CD14-positive monocyte (primary cell): Measurements from ENCODE around the gene SLCO2A1. TPM values are rescaled to one million over a fixed set of nuclear protein-coding genes. Genes with fewer than 3 reads are reported as not detected.

Source experiments
- DNase-seq, 3 donors: peaks; one replicate each; pipeline ENCODE4 v3.0.0-alpha.2; 2011 to 2022
- H2AFZ ChIP-seq: 2 replicates; pipeline ENCODE4 v1.6.0; 2012; ENCODE audit warnings: mild to moderate bottlenecking, low read depth, low read length, inconsistent platforms; ENCODE audit not compliant: insufficient read depth, poor library complexity, severe bottlenecking
- H3K27ac ChIP-seq, 2 donors: 1 replicate in 1 of 2; 2 replicates in 1 of 2; pipeline ENCODE4 v1.5.1; 2012 to 2013; ENCODE audit warnings: low read length in 2 of 2, control low read depth in 1 of 2, inconsistent platforms in 1 of 2, low read depth in 1 of 2, mild to moderate bottlenecking in 1 of 2
- H3K27me3 ChIP-seq, 2 donors: one replicate each; pipeline versions ENCODE4 v1.6.0 to v1.6.1; 2011 to 2013; ENCODE audit warnings: low read length in 2 of 2; ENCODE audit not compliant: control insufficient read depth in 2 of 2, insufficient read depth in 2 of 2
- H3K36me3 ChIP-seq, 2 donors: replicated peaks in 1 of 2; 1 replicate in 1 of 2; 2 replicates in 1 of 2; pipeline versions ENCODE4 v1.5.1 to v1.6.1; 2012 to 2013; ENCODE audit warnings: low read length in 2 of 2, control low read depth in 1 of 2, inconsistent platforms in 1 of 2, mild to moderate bottlenecking in 1 of 2; ENCODE audit not compliant: insufficient read depth in 2 of 2, control insufficient read depth in 1 of 2
- H3K4me1 ChIP-seq, 2 donors: 1 replicate in 1 of 2; 2 replicates in 1 of 2; pipeline versions ENCODE4 v1.5.1 to v1.6.1; 2012 to 2013; ENCODE audit warnings: low read length in 2 of 2, control low read depth in 1 of 2, inconsistent platforms in 1 of 2, mild to moderate bottlenecking in 1 of 2, moderate library complexity in 1 of 2; ENCODE audit not compliant: insufficient read depth in 2 of 2, control insufficient read depth in 1 of 2
- H3K4me2 ChIP-seq: replicated peaks from 2 replicates; pipeline ENCODE3; 2012; ENCODE audit warnings: low read length, moderate library complexity, mild to moderate bottlenecking; ENCODE audit not compliant: poor library complexity, severe bottlenecking; ENCODE audit errors: extremely low read depth
- H3K4me3 ChIP-seq, 3 experiments: fragments of 200-600 bp in 1 of 3; sonication (generic) in 1 of 3; replicated peaks in 1 of 3; 1 replicate in 2 of 3; 2 replicates in 1 of 3; pipeline ENCODE4 v1.5.1; 2011 to 2013; ENCODE audit warnings: low read length in 3 of 3, mild to moderate bottlenecking in 3 of 3, control low read depth in 2 of 3, low read depth in 2 of 3, inconsistent platforms in 1 of 3, moderate library complexity in 1 of 3
- H3K79me2 ChIP-seq: 2 replicates; pipeline ENCODE4 v1.6.0; 2012; ENCODE audit warnings: mild to moderate bottlenecking, control low read depth, inconsistent platforms, low read length, moderate library complexity; ENCODE audit not compliant: insufficient read depth
- H3K9ac ChIP-seq: 2 replicates; pipeline ENCODE4 v1.6.0; 2017; ENCODE audit warnings: low read length, mild to moderate bottlenecking; ENCODE audit not compliant: insufficient read depth, poor library complexity, severe bottlenecking
- H3K9me3 ChIP-seq, 2 donors: replicated peaks in 1 of 2; 1 replicate in 1 of 2; 2 replicates in 1 of 2; pipeline versions ENCODE4 v1.5.1 to v1.6.1; 2012 to 2013; ENCODE audit warnings: low read length in 2 of 2, control low read depth in 1 of 2; ENCODE audit not compliant: control insufficient read depth in 1 of 2, insufficient read depth in 1 of 2
- H4K20me1 ChIP-seq: 2 replicates; pipeline ENCODE4 v1.6.0; 2012; ENCODE audit warnings: mild to moderate bottlenecking, low read length, control low read depth, moderate library complexity; ENCODE audit not compliant: insufficient read depth
- H3K27ac Mint-ChIP-seq, 7 donors: one replicate each; pipeline ENCODE4 v1.8.0; 2020; ENCODE audit warnings: mild to moderate bottlenecking in 7 of 7, mixed read lengths in 7 of 7, moderate library complexity in 6 of 7, inconsistent platforms in 2 of 7
- H3K27me3 Mint-ChIP-seq, 3 donors: one replicate each; pipeline ENCODE4 v1.8.0; 2021 to 2022; ENCODE audit warnings: low read depth in 3 of 3, mild to moderate bottlenecking in 3 of 3, mixed read lengths in 3 of 3, moderate library complexity in 3 of 3, inconsistent platforms in 1 of 3
- H3K36me3 Mint-ChIP-seq, 2 donors: one replicate each; pipeline ENCODE4 v1.8.0; 2020; ENCODE audit warnings: mixed read lengths in 2 of 2, inconsistent platforms in 1 of 2, mild to moderate bottlenecking in 1 of 2
- H3K4me1 Mint-ChIP-seq: one replicate; pipeline ENCODE4 v1.8.0; 2020; ENCODE audit warnings: mild to moderate bottlenecking, mixed read lengths
- H3K4me3 Mint-ChIP-seq, 2 donors: one replicate each; pipeline ENCODE4 v1.8.0; 2020; ENCODE audit warnings: mild to moderate bottlenecking in 2 of 2, mixed read lengths in 2 of 2, moderate library complexity in 1 of 2
- H3K9me3 Mint-ChIP-seq, 7 donors: one replicate each; pipeline ENCODE4 v1.8.0; 2020 to 2022; ENCODE audit warnings: mixed read lengths in 7 of 7, mild to moderate bottlenecking in 6 of 7, moderate library complexity in 6 of 7, inconsistent platforms in 2 of 7
- WGBS: methylation state at CpG from one replicate; pipeline ENCODE4 v1.1.5; 2013; ENCODE audit warnings: missing lambda C conversion rate; ENCODE audit not compliant: insufficient coverage; 5-methylcytosine and 5-hydroxymethylcytosine counted together
- intact Hi-C, 2 donors: fragments of 100-400 bp; cut with micrococcal nuclease; formaldehyde crosslinking; loops; one replicate each; pipeline versions ENCODE4 v1.15.0 to v1.15.1; 2023
- polyA plus RNA-seq, 3 donors: library from polyadenylated mRNA; depleted of rRNA in 1 of 3; unstranded in 2 of 3; stranded (reverse) in 1 of 3; fragments of 300-500 nt in 2 of 3; fragments of >200 nt in 1 of 3; fragmentation: Illumina TruSeq in 2 of 3; gene quantifications; 1 replicate in 2 of 3; 2 replicates in 1 of 3; pipeline ENCODE4 v1.2.3, GENCODE V29; 2012 to 2021
- TF ChIP-seq, protein P1 (sequence below): fragments of 200-600 bp; IDR thresholded peaks from one replicate; pipeline ENCODE4 v1.8.0; 2022; ENCODE audit warnings: antibody characterized with exemption, mild to moderate bottlenecking

SLCO2A1 gene
- polyA plus RNA-seq, 3 donors = 0.12 TPM; not detected in 2

DNA sequence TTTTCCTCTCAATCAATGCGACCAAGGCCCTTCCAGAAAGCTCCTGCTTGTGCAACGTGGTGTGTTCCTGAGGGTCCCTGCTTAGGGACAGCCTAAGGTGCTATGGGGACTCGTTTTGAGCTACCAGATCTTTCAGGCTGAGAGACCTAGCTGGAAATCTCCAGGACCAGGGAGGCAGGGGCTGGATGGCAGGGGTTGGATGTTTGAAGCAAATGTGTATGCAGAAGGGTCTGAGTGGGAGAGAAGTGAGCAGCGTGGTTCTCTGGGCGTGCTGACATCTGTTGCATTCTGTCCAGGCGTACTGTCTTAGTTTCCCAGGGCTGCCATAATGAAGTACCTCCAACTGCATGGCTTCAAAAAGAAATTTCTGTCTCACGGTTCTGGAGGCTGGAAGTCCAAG lies 31.7 kb upstream of the SLCO2A1 start:
- Histone ChIP-seq H3K4me2 (no peak overlapping the region), H3K27me3 (no peaks in the 10 kb centered on the region), H3K27ac (no peak overlapping the region), H3K36me3 (no peaks in the 10 kb centered on the region), H3K79me2 (no peaks in the 10 kb centered on the region), H3K4me1 (no peaks in the 10 kb centered on the region), H3K9ac (no peak overlapping the region), H3K9me3 (no peaks in the 10 kb centered on the region), H3K4me3 (no peak overlapping the region), H2AFZ (no peak overlapping the region), H4K20me1 (no peaks in the 10 kb centered on the region)
- no peaks in the 10 kb centered on the region for H3K36me3 Mint-ChIP-seq
- DNase-seq = no peak
- no peak overlapping the region for H3K4me3 Mint-ChIP-seq
- TF ChIP-seq, protein P1, sequence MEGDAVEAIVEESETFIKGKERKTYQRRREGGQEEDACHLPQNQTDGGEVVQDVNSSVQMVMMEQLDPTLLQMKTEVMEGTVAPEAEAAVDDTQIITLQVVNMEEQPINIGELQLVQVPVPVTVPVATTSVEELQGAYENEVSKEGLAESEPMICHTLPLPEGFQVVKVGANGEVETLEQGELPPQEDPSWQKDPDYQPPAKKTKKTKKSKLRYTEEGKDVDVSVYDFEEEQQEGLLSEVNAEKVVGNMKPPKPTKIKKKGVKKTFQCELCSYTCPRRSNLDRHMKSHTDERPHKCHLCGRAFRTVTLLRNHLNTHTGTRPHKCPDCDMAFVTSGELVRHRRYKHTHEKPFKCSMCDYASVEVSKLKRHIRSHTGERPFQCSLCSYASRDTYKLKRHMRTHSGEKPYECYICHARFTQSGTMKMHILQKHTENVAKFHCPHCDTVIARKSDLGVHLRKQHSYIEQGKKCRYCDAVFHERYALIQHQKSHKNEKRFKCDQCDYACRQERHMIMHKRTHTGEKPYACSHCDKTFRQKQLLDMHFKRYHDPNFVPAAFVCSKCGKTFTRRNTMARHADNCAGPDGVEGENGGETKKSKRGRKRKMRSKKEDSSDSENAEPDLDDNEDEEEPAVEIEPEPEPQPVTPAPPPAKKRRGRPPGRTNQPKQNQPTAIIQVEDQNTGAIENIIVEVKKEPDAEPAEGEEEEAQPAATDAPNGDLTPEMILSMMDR = no peak
- peaks cover 1 to 6% (median 3%) of the 10 kb centered on the region in 3 donors for H3K27me3 Mint-ChIP-seq
- intact Hi-C loops = no loop called here
- H3K27ac Mint-ChIP-seq = peak overlapping the region in 1 of 7 donors; percentile 27
- peaks cover 0 to 2% (median 0%) of the 10 kb centered on the region in 7 donors for H3K9me3 Mint-ChIP-seq
- no peaks in the 10 kb centered on the region for H3K4me1 Mint-ChIP-seq
- 91% methylated on average over 6 of the region's 7 CpGs for WGBS

DNA sequence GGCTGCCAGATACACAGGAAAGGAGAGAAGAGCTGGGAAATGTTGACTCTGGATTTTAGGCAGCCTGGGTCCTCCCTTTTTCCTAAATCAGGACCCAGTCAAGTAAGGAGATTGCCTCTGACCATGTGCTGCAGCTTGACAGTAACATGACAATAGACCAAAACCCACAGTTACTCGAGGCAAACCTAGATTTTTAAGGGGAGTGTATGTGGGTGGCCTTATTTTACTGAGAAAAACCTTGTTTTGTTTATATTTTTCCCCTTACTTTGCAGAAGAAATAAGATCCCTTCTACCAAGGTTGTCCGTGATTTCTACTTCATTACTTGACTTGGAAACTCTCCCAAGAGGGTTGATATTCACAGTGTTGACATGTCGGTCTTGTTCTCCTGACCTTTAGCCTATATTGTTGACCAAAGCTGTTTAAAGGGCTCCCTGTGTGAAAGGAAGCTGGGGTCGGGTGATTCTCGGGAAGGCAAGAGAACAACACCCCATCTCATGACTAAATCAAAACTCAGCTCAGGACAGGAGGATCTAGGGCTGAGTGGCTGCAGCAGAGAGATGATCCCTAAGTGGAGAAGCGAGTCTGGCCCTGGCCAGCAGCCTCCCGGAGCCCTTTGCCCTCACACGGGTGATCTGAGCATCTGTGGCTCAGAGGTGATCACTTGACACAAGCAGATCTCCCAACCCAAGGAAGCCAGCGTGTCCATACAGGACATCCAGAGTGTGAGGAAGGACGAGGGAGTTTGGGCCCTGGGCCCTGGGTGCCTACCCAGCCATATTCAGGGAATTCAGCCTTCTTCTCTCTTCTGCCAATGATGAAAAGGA lies 31.0 kb upstream of the SLCO2A1 start:
- no peak overlapping the region for H3K4me2 ChIP-seq

More for the DNA sequence above, 31.0 kb upstream of the SLCO2A1 start:
- TF ChIP-seq, protein P1 = no peak
- H3K27ac ChIP-seq = no peak overlapping the region
- DNase-seq = no peak
- no peaks in the 10 kb centered on the region for H3K4me1 Mint-ChIP-seq
- no peaks in the 10 kb centered on the region for H3K36me3 ChIP-seq
- H3K9me3 Mint-ChIP-seq = peaks cover 0 to 2% (median 0%) of the 10 kb centered on the region in 7 donors
- peaks cover 1 to 6% (median 3%) of the 10 kb centered on the region in 3 donors for H3K27me3 Mint-ChIP-seq
- WGBS = 100% methylated on average over 1 of the region's 10 CpGs
- H3K9ac ChIP-seq = no peak overlapping the region
- intact Hi-C loops = no loop called here
- H3K27me3 ChIP-seq = no peaks in the 10 kb centered on the region
- H3K27ac Mint-ChIP-seq = no peak overlapping the region
- H4K20me1 ChIP-seq = no peaks in the 10 kb centered on the region
- H3K9me3 ChIP-seq = no peaks in the 10 kb centered on the region
- H3K4me1 ChIP-seq = no peaks in the 10 kb centered on the region
- H3K79me2 ChIP-seq = no peaks in the 10 kb centered on the region
- no peak overlapping the region for H3K4me3 ChIP-seq
- H3K36me3 Mint-ChIP-seq = no peaks in the 10 kb centered on the region
- H3K4me3 Mint-ChIP-seq = no peak overlapping the region
- no peak overlapping the region for H2AFZ ChIP-seq
